Memory B cell (primary cell): Measurements from ENCODE around the gene PIPOX.
A peak's percentile ranks its signal among the peaks of the same experiment; 100 is the strongest.

Source experiments
- ATAC-seq: fragments of 150-1000 bp; cut with Tn5 transposase; 2 replicates; pipeline ENCODE4 v1.10.0; 2021; ENCODE audit warnings: low read depth, mild to moderate bottlenecking, moderate library complexity
- DNase-seq, 2 donors: peaks; one replicate each; pipeline ENCODE4 v3.0.0; 2022; ENCODE audit warnings: low spot score in 2 of 2
- H3K27ac Mint-ChIP-seq: one replicate; pipeline ENCODE4 v1.8.0; 2022; ENCODE audit warnings: mild to moderate bottlenecking, moderate library complexity, mixed read lengths
- H3K27me3 Mint-ChIP-seq: one replicate; pipeline ENCODE4 v1.8.0; 2022; ENCODE audit warnings: mixed read lengths
- H3K36me3 Mint-ChIP-seq: one replicate; pipeline ENCODE4 v1.8.0; 2022; ENCODE audit warnings: mild to moderate bottlenecking, mixed read lengths
- H3K4me1 Mint-ChIP-seq: one replicate; pipeline ENCODE4 v1.8.0; 2022; ENCODE audit warnings: mixed read lengths
- H3K4me3 Mint-ChIP-seq: one replicate; pipeline ENCODE4 v1.8.0; 2022; ENCODE audit warnings: mild to moderate bottlenecking, moderate library complexity, mixed read lengths
- H3K9me3 Mint-ChIP-seq: one replicate; pipeline ENCODE4 v1.8.0; 2022; ENCODE audit warnings: mixed read lengths

Gene PIPOX

DNA sequence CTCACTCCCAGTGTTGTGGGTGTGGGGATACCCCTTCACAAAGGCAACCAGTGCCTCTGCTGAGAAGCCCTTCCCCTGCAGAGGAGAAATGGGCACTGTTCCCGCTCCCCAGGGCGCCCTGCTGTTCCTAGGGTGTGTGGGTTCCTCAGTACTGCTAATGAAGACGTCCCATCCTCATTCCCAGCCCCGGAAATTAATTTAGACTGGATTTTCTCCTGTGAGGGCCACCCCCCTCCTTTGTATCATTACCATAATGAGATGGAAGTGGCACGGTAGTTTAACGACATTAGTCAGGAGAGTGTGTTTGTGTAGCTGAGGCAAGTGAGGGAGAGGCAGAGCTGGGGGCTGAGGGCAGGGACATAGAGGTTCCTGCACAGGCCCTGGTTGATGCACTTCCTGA is 53.2 kb downstream of the PIPOX start:
- ATAC-seq: no peak
- Mint-ChIP-seq H3K4me3 (no peak overlapping the region), H3K9me3 (no peaks in the 10 kb centered on the region)

DNA sequence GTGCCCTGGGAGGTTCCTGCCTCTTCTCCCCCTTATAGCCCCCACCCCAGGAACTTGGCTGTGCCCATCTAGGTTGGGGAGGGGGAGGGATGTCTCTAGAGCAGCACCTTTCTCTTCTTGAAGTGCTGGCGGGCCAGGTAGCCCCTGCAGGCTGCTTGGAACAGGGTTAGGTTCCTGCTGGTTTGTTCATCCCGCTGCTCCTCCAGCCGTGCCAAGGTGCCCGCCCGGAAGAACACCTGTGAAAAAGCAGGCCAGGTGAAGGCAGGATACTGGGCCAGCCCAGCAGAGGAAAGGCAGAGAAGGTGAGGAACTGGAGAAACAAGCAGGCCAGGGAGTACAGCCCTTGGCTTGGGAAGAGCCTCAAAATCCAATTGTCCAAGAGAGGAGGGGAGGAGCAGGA is 56.6 kb downstream of the PIPOX start:
- H3K4me1 Mint-ChIP-seq: peaks cover 2% of the 10 kb centered on the region
- no peak for ATAC-seq
- peaks cover 42% of the 10 kb centered on the region for H3K36me3 Mint-ChIP-seq
- H3K9me3 Mint-ChIP-seq: no peaks in the 10 kb centered on the region
- H3K4me3 Mint-ChIP-seq: no peak overlapping the region
- H3K27ac Mint-ChIP-seq: peak overlapping the region; percentile 83
- no peaks in the 10 kb centered on the region for H3K27me3 Mint-ChIP-seq
- DNase-seq: no peak

More for the DNA sequence above, 53.2 kb downstream of the PIPOX start:
- Mint-ChIP-seq H3K4me1 (no peaks in the 10 kb centered on the region), H3K27ac (no peak overlapping the region), H3K27me3 (no peaks in the 10 kb centered on the region), H3K36me3 (peaks cover 35% of the 10 kb centered on the region)
- DNase-seq: no peak

DNA sequence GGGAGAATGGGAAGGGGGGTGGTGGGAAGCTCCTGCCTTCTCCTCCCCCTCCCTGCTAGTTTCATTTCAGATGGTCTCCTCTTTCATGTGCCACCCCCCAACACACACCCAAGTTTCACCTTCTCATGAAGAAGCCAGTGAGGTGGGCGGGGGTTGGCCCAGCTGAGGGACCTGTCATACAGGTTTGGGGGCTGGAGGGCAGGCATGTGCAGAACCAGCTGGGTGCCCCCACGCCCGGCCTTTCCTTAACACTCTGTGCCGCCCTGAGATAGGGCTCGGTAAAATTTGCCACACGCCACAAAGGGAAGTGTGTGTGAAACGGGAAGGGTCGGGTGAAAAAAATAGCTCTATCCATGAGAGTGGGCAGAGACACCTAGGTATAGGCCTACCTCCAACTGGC is 57.4 kb downstream of the PIPOX start:
- Mint-ChIP-seq H3K36me3 (peaks cover 46% of the 10 kb centered on the region), H3K9me3 (no peaks in the 10 kb centered on the region), H3K27ac (peak overlapping the region; percentile 83), H3K27me3 (no peaks in the 10 kb centered on the region), H3K4me3 (no peak overlapping the region), H3K4me1 (peaks cover 2% of the 10 kb centered on the region)
- ATAC-seq (no peak), DNase-seq (no peak)

DNA sequence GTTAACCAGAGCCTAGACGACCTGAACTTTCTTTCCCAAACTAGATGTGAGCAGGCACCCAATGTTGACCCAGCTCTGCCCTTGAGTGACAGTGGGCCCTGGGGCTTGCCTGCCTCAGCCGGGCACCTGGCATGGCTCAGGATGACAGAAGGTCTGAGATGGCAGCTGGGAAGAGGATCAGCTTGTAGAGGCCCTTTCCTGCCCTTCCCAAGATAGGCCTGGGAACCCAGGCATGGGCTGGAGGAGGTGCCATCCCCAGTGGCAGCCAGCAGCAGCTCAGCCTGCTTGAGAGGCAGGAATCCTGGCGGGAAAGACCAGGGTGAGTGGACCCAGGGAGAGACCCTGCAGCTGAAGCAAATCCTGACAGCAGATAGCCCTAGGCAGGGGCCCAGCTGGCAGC is 59.1 kb downstream of the PIPOX start:
- Mint-ChIP-seq H3K36me3 (peaks cover 48% of the 10 kb centered on the region), H3K27me3 (no peaks in the 10 kb centered on the region), H3K9me3 (no peaks in the 10 kb centered on the region), H3K4me3 (no peak overlapping the region), H3K27ac (peak overlapping the region; percentile 54), H3K4me1 (peaks cover 2% of the 10 kb centered on the region)
- ATAC-seq (no peak), DNase-seq (no peak)

DNA sequence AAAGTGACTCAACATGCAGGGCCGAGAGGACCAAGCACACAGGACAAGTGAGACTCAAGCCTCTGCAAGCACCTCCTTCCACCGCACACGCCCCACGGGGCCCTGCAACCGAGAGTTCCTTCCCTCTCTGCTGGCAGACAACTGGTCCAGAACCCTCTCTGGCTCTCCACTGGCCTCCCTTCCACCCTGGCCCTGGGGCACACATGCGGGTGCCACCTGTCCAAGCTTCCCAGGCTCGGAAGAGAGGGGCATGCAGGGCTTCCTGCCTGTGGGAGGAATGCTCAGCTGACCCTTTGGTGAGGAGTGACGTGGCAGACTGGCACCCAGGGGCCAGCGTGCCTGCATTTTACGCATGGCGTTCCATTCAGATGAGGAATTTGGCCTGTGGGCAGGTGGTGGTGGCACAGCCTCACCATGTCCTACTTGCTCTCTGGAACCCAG is 59.8 kb downstream of the PIPOX start:
- no peak for DNase-seq
- H3K4me1 Mint-ChIP-seq: peaks cover 2% of the 10 kb centered on the region
- H3K4me3 Mint-ChIP-seq: no peak overlapping the region
- no peaks in the 10 kb centered on the region for H3K9me3 Mint-ChIP-seq
- peak overlapping the region; percentile 54 for H3K27ac Mint-ChIP-seq
- H3K36me3 Mint-ChIP-seq: peaks cover 45% of the 10 kb centered on the region
- ATAC-seq: no peak
- no peaks in the 10 kb centered on the region for H3K27me3 Mint-ChIP-seq

DNA sequence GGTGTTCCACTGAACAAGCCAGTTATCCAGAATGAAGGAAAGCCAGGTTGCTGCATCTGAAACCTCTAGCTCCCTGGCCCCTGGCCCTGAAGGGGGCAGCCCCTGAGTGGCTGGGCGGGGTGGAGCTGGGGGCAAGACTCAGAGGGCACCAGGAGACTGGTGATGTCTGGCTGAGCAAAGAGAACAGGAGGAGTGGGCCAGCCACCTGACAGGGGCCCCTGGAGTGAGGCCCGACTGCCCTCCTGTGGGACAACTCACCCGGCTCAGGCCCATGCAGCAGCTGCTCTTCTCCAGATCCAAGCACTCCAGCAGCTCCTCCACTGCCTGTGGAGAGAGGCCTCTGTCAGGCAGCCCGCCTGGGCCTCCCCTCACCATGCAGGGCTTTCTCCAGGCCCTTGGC is 60.4 kb downstream of the PIPOX start:
- H3K36me3 Mint-ChIP-seq: peaks cover 41% of the 10 kb centered on the region
- no peak overlapping the region for H3K4me3 Mint-ChIP-seq
- H3K9me3 Mint-ChIP-seq: no peaks in the 10 kb centered on the region
- H3K27me3 Mint-ChIP-seq: no peaks in the 10 kb centered on the region
- ATAC-seq (no peak), DNase-seq (no peak)
- H3K4me1 Mint-ChIP-seq: peaks cover 2% of the 10 kb centered on the region
- peak overlapping the region; percentile 54 for H3K27ac Mint-ChIP-seq
